NCI-H1417 treated with DMSO at 0.1 percent for 48 hours (cell line): ENCODE data around the gene PNPLA1.

Experiments used
- DNase-seq: peaks from one replicate; lab custom pipeline; 2025; lab: John Stamatoyannopoulos, UW

Gene PNPLA1

GRCh38 chr6:36246506-36247268 lies 23.2 kb upstream of the PNPLA1 start:
- DNase-seq, result no peak

GRCh38 chr6:36247693-36248092 lies 22.2 kb upstream of the PNPLA1 start:
- DNase-seq, result no peak

- no peak for DNase-seq
These were observed 20.9 kb upstream of the PNPLA1 start for GRCh38 chr6:36248980-36249379.

GRCh38 chr6:36249536-36249935 lies 20.3 kb upstream of the PNPLA1 start:
- DNase-seq, result no peak

- DNase-seq, result no peak
These were observed 17.9 kb upstream of the PNPLA1 start for GRCh38 chr6:36252005-36252404.

- no peak for DNase-seq
These were observed 6.4 kb upstream of the PNPLA1 start for GRCh38 chr6:36263390-36264000.

- no peak for DNase-seq
These were observed 4.1 kb upstream of the PNPLA1 start for GRCh38 chr6:36265744-36266143.

GRCh38 chr6:36266913-36267644 lies 2.8 kb upstream of the PNPLA1 start:
- no peak for DNase-seq

- no peak for DNase-seq
These were observed 2.0 kb upstream of the PNPLA1 start for GRCh38 chr6:36267731-36268477.

GRCh38 chr6:36268478-36269275 lies 1.2 kb upstream of the PNPLA1 start:
- no peak for DNase-seq

GRCh38 chr6:36272234-36272633 lies 2.4 kb downstream of the PNPLA1 start:
- DNase-seq, result no peak

GRCh38 chr6:36273067-36273466 lies 3.2 kb downstream of the PNPLA1 start:
- DNase-seq, result no peak

- DNase-seq, result no peak
These were observed 4.1 kb downstream of the PNPLA1 start for GRCh38 chr6:36273802-36274514.

- no peak for DNase-seq
These were observed 7.0 kb downstream of the PNPLA1 start for GRCh38 chr6:36276581-36277536.

GRCh38 chr6:36277946-36278470 lies 8.1 kb downstream of the PNPLA1 start:
- no peak for DNase-seq

- DNase-seq, result no peak
These were observed 10.6 kb downstream of the PNPLA1 start for GRCh38 chr6:36280467-36280866.

GRCh38 chr6:36280983-36281382 lies 11.1 kb downstream of the PNPLA1 start:
- DNase-seq, result no peak

- no peak for DNase-seq
These were observed 13.7 kb downstream of the PNPLA1 start for GRCh38 chr6:36283608-36284007.

- no peak for DNase-seq
These were observed 14.5 kb downstream of the PNPLA1 start for GRCh38 chr6:36284359-36284758.
